AG04450 (cell line): Measurements from ENCODE around the gene ARNT2. TPM values are rescaled to one million over a fixed set of nuclear protein-coding genes. Genes with fewer than 3 reads are reported as not detected.

ENCODE experiments used
- CTCF ChIA-PET: fragments of 300-600, 350-600 bp; formaldehyde crosslinking; extraction: SDS; loops from one replicate; lab custom pipeline; 2022; ENCODE audit warnings: antibody characterized with exemption, inconsistent platforms; lab: Charles Lee
- POLR2A ChIA-PET: fragments of 350-600 bp; formaldehyde crosslinking; extraction: SDS; loops from one replicate; lab custom pipeline; 2021; ENCODE audit warnings: antibody characterized with exemption, inconsistent platforms; lab: Yijun Ruan, JAX
- DNase-seq: peaks from one replicate; pipeline ENCODE4 v3.0.0-alpha.2; 2011; ENCODE audit warnings: low read depth, low spot score
- H3K27ac ChIP-seq: one replicate; pipeline ENCODE4 v1.5.1; 2012; ENCODE audit warnings: low read depth, low read length, control low read depth
- H3K27me3 ChIP-seq: one replicate; pipeline ENCODE4 v1.6.0; 2012; ENCODE audit warnings: low read length; ENCODE audit not compliant: control insufficient read depth, insufficient read depth
- H3K4me3 ChIP-seq: 2 replicates; pipeline ENCODE4 v1.5.1; 2011; ENCODE audit warnings: mild to moderate bottlenecking, low read depth, low read length, control low read depth
- H3K9me3 ChIP-seq: 2 replicates; pipeline ENCODE4 v1.5.1; 2012; ENCODE audit warnings: low read length; ENCODE audit not compliant: control insufficient read depth, insufficient read depth
- CTCF ChIP-seq: IDR thresholded peaks from 2 replicates; pipeline ENCODE4 v1.5.1; 2011; ENCODE audit warnings: low read depth, low read length, control low read depth, inconsistent platforms
- polyA plus RNA-seq: library from polyadenylated mRNA; depleted of rRNA; stranded (reverse); fragments of >200 nt; gene quantifications from 2 replicates; pipeline ENCODE4 v1.2.3, GENCODE V29; 2011

ARNT2 gene
- polyA plus RNA-seq, 1 experiment, result 36.8 TPM

GRCh38 chr15:80559761-80560160 lies 155.6 kb downstream of the ARNT2 start:
- no peak for DNase-seq
- H3K4me3 ChIP-seq, result no peak overlapping the region
- POLR2A ChIA-PET, result no interaction called here
- H3K27me3 ChIP-seq, result no peaks in the 10 kb centered on the region
- no peaks in the 10 kb centered on the region for H3K9me3 ChIP-seq
- CTCF ChIA-PET, result interaction anchor here (1.3 kb wide), 1 partner anchor 103 kb away, joined by 3 read pairs; no protein-coding TSS in a partner anchor
- H3K27ac ChIP-seq, result no peak overlapping the region
- TF ChIP-seq CTCF, result no peak

DNA sequence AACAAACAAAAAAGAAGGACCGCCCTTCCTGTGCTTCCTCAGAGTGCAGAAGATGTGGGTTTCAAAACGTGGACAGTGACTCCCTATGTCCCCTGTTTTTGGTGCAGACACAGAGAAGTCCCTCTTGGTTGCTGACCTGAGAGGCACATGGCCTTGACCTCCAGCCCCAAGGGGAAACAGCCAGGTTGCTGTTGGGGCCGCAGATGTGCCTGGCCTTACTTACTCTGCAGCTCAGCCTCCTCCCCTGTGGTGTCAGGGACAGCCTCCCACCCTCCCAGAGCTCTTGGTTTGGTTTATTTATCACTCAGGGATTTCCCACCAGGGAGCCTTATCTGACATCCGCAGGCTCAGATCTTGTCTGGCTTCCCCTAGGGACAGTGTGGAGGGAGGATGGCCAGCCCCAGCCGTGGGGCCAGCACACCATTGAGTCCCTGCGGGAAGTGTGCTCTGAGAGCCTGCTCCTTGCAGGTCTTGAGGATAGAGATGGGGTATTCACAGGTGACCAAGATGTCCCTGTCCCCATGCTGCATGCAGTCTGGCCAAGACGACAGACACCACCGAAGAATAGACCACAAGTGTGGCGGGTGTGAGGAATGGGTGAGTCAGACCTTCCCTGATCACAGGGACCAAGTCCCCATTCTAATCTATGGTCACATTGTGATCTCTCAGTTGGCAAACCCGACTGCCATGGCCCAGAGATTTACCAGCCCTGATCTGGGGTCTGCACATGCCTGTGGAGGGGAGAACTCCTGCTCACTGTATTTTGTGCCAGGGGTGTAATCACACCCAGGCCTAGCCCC lies 156.6 kb downstream of the ARNT2 start:
- Histone ChIP-seq H3K27ac (no peak overlapping the region), H3K27me3 (no peaks in the 10 kb centered on the region), H3K4me3 (no peak overlapping the region), H3K9me3 (no peaks in the 10 kb centered on the region)
- no peak for DNase-seq
- ChIA-PET CTCF (no interaction called here), POLR2A (no interaction called here)
- no peak for TF ChIP-seq CTCF

GRCh38 chr15:80561500-80561899 lies 157.3 kb downstream of the ARNT2 start:
- H3K4me3 ChIP-seq, result no peak overlapping the region
- H3K27me3 ChIP-seq, result no peaks in the 10 kb centered on the region
- no peak overlapping the region for H3K27ac ChIP-seq
- POLR2A ChIA-PET, result no interaction called here
- TF ChIP-seq CTCF, result no peak
- CTCF ChIA-PET, result interaction anchor here (1.9 kb wide), 1 partner anchor 215 kb away, joined by 4 read pairs; no protein-coding TSS in a partner anchor
- DNase-seq, result no peak
- no peaks in the 10 kb centered on the region for H3K9me3 ChIP-seq

- DNase-seq, result no peak
- Histone ChIP-seq H3K4me3 (no peak overlapping the region), H3K9me3 (no peaks in the 10 kb centered on the region), H3K27me3 (no peaks in the 10 kb centered on the region), H3K27ac (no peak overlapping the region)
- no peak for TF ChIP-seq CTCF
- POLR2A ChIA-PET, result no interaction called here
- CTCF ChIA-PET, result interaction anchor here (1.9 kb wide), 1 partner anchor 214 kb away, joined by 4 read pairs; no protein-coding TSS in a partner anchor
These were observed 157.9 kb downstream of the ARNT2 start for GRCh38 chr15:80562033-80562432.

- DNase-seq, result no peak
- POLR2A ChIA-PET, result no interaction called here
- no peak overlapping the region for H3K4me3 ChIP-seq
- H3K27ac ChIP-seq, result no peak overlapping the region
- no peak for TF ChIP-seq CTCF
- CTCF ChIA-PET, result interaction anchor here (1.4 to 1.9 kb wide), 2 partner anchors 214 to 217 kb away, joined by 4 read pairs; partner anchors contain the start of gene CEMIP
- H3K9me3 ChIP-seq, result no peaks in the 10 kb centered on the region
- H3K27me3 ChIP-seq, result no peaks in the 10 kb centered on the region
These were observed 158.7 kb downstream of the ARNT2 start for GRCh38 chr15:80562846-80563245.
